Measurements from ENCODE around the gene RPAP3.

Gene RPAP3

DNA sequence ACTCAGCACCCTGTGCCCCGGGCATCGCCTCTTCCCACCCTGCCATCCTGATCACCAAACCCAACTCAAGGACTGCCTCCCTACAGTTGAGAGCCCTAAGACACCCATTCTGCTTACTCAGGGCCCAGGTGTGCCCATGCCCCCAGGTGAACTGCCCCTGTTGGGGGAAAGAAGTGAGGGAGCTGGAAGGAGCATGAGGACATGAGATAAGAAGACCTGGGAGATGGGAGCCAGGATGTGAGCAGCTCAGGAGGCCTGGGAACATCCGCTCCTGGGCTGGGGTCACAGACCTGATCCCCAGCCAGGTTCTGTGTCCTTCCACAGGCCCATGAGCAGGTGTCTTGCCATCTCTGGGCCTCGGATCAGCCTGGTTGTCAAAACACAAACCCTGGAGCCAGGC lies 46.3 kb upstream of the RPAP3 start:
- Mint-ChIP-seq H3K9me3 (no peaks in the 10 kb centered on the region), H3K36me3 (ENCODE audit: low read depth) (peaks cover 12% of the 10 kb centered on the region), H3K27me3 (ENCODE audit: low read depth) (no peaks in the 10 kb centered on the region), H3K4me1 (peaks cover 25% of the 10 kb centered on the region), H3K4me3 (no peak overlapping the region), H3K27ac (no peak overlapping the region)
- no peak for TF ChIP-seq CTCF (IDR thresholded peaks at IDR 0.05; ENCODE audit: unreplicated experiment in 3 of 3)

GRCh38 chr12:47751561-47751960 lies 45.7 kb upstream of the RPAP3 start:
- Mint-ChIP-seq H3K4me3 (no peak overlapping the region), H3K9me3 (no peaks in the 10 kb centered on the region), H3K27me3 (ENCODE audit: low read depth) (no peaks in the 10 kb centered on the region), H3K4me1 (peaks cover 22% of the 10 kb centered on the region), H3K27ac (no peak overlapping the region), H3K36me3 (ENCODE audit: low read depth) (peaks cover 16% of the 10 kb centered on the region)
- TF ChIP-seq CTCF (IDR thresholded peaks at IDR 0.05; ENCODE audit: unreplicated experiment in 3 of 3): no peak

DNA sequence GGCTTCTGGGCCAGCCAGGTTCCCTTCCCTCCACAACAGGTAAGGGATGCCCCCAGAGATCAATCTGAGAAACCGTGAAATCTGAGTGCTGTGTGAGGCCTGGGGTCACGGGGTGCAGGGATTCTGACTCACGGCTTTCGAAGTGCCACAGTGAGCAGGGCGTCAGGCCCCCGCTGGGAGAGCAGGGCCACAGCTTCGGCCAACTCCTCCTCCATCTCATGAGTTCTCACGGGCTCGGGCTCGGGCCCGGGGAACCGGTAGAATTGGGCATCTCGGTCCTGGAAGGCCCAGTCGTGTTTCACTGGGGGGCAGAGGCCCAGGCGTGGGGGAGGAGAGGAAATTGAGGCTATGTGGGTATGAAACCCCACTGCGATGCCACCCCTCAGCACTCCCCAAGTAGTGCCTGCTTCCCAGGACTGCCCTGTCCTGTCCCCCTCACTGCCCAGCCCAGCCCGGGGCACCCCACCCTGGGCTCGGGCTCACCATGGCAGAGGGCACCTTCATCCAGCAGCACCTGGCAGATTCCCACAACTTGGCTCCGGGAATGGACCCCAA lies 45.2 kb upstream of the RPAP3 start:
- no peaks in the 10 kb centered on the region for H3K9me3 Mint-ChIP-seq
- peaks cover 16% of the 10 kb centered on the region for H3K36me3 Mint-ChIP-seq (ENCODE audit: low read depth)

DNA sequence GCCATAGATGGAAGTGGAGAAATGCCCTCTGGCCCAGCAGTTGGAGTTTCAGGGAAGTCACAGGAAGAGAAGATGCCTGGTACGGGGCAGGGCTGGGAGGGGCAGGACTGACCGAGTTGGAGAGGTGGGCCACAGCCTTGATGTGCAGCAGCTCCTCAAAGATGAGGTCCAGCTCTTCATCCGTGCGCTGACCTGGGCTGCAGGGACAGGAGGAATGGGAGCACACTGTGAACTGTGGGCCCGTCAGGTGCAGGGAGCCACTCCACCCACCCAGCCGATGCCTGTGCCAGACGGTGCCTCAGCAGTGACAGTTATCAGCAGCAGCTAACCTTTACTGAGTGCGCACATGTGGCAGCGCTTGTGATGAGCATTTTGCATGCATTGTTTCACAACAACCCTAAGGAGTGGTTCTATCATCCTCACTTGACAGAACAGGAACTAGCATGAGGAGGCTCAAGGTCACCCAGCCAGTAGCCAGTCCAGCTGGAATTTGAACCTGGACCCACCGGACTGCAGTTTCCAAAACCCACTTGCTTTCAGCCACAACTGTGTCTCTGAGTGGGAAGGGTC lies 44.5 kb upstream of the RPAP3 start:
- no peak for TF ChIP-seq CTCF (IDR thresholded peaks at IDR 0.05; ENCODE audit: unreplicated experiment in 3 of 3)
- Mint-ChIP-seq H3K4me3 (no peak overlapping the region), H3K36me3 (ENCODE audit: low read depth) (peaks cover 16% of the 10 kb centered on the region), H3K4me1 (peaks cover 18% of the 10 kb centered on the region), H3K27me3 (ENCODE audit: low read depth) (peaks cover 6% of the 10 kb centered on the region), H3K9me3 (no peaks in the 10 kb centered on the region), H3K27ac (no peak overlapping the region)

More for the DNA sequence above, 45.2 kb upstream of the RPAP3 start:
- Mint-ChIP-seq H3K4me1 (peaks cover 17% of the 10 kb centered on the region), H3K27me3 (ENCODE audit: low read depth) (peaks cover under 1% of the 10 kb centered on the region), H3K4me3 (no peak overlapping the region), H3K27ac (no peak overlapping the region)
- no peak for TF ChIP-seq CTCF (IDR thresholded peaks at IDR 0.05; ENCODE audit: unreplicated experiment in 3 of 3)

DNA sequence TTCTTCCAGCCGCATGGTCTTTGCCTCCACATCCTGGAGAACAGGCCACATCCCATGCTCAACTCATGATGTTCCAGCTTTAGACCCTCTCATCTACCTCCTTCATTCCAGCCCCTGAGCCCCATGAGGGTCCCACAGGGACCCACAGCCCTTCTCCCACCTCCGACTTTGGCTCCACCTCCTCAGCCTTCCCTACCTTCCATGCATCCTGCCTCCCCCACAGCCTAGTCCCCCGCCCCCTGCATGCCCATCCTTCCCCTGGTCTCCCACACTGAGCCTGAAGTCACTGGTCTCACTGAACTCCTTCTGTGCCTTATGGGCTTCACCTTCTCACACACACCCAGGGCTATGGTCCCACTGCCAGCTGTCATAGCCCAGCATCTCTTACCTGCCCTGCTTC lies 43.1 kb upstream of the RPAP3 start:
- Mint-ChIP-seq H3K36me3 (ENCODE audit: low read depth) (peaks cover 16% of the 10 kb centered on the region), H3K27ac (no peak overlapping the region), H3K4me1 (peaks cover 19% of the 10 kb centered on the region), H3K27me3 (ENCODE audit: low read depth) (peaks cover 6% of the 10 kb centered on the region), H3K4me3 (no peak overlapping the region), H3K9me3 (no peaks in the 10 kb centered on the region)
- no peak for TF ChIP-seq CTCF (IDR thresholded peaks at IDR 0.05; ENCODE audit: unreplicated experiment in 3 of 3)

- peaks cover 10% of the 10 kb centered on the region for H3K27me3 Mint-ChIP-seq (ENCODE audit: low read depth)
- H3K27ac Mint-ChIP-seq: no peak overlapping the region
- H3K36me3 Mint-ChIP-seq (ENCODE audit: low read depth): peaks cover 16% of the 10 kb centered on the region
- H3K9me3 Mint-ChIP-seq: no peaks in the 10 kb centered on the region
- H3K4me1 Mint-ChIP-seq: peaks cover 16% of the 10 kb centered on the region
- H3K4me3 Mint-ChIP-seq: no peak overlapping the region
- TF ChIP-seq CTCF (IDR thresholded peaks at IDR 0.05; ENCODE audit: unreplicated experiment in 3 of 3): no peak
Observed at GRCh38 chr12:47748507-47748828, 42.6 kb upstream of the RPAP3 start.

All from nephron (organoid).